DMS53 treated with DMSO at 0.1 percent for 48 hours (cell line): ENCODE measurements around the gene ATL2.
"Not testable (repeated sequence)": the region's sequence is repeated elsewhere in the genome, so short reads cannot be mapped to it uniquely, and the experiment has no call there.

Source experiments
- DNase-seq: peaks from one replicate; lab custom pipeline; 2025; ENCODE audit not compliant: unreplicated experiment; lab: John Stamatoyannopoulos, UW

Gene ATL2

DNA sequence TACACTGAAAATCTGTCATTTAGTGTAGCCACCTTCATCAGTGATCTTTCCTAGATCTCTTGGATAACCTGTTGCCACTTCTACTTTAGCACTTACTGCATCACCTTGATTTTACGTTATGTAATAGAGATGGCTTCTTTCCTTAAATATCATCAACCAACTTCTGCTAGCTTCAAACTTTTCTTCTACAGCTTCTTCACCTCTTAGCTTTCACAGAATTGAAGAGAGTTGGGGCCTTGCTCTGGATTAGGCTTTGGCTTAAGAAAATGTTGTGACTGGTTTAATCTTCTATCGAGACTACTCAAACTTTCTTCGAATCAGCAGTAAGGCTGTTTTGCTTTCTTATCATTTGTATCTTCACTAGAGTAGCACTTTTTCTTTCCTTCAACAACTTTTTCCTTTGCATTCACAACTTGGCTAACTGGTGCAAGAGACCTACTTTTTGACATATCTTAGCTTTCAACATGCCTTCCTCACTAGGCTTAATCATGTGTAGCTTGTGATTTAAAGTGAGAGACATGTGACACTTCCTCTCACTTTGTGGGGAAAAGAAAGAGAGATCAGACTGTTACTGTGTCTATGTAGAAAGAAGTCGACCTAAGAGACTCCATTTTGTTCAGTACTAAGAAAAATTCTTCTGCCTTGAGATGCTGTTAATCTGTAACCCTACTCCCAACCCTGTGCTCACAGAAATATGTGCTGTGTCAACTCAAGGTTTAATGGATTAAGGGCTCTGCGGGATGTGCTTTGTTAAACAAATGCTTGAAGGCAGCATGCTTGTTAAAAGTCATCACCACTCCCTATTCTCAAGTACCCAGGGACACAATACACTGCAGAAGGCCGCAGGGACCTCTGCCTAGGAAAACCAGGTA lies 99.6 kb downstream of the ATL2 start:
- DNase-seq, result peak; percentile 2

DNA sequence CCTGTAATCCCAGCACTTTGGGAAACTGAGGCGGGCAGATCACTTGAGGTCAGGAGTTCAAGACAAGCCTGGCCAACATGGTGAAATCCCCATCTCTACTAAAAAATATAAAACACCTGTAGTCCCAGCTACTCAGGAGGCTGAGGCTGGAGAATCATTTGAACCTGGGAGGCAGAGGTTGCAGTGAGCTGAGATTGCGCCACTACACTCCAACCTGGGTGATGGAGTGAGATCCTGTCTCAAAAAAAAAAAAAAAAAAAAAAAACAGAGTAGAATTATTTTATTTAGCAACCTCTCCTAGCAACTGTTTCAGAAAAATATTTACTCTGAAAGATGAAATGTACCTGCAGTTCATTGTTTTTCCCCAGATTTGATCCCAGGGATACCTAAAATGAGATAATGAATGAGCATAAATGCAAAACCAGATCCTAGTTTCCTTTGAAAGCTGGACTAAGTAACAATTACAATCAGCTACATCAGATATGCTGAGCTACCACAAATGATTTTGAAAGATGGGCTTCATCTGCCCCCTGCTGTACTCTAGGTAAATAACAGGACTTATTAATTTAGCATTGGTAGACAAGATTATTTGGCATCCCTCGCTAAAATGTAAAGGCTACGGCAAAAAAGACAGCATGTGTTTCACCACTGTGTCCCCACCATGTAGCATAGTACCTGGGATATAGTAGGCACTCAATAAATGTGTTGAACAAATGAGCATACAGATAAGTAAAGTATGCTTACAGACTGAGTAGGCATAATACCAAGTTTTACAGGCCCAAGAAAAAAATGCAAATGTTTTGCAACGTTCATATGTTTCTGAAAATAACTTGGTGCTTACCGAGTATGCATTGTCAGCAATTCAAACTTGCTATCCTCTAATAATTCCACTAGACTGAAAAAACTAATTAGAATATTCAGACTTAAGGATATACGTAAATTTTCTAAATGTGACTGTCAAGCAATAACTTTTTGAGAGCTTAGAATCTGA lies 102.5 kb downstream of the ATL2 start:
- DNase-seq, result peak; percentile 61

DNA sequence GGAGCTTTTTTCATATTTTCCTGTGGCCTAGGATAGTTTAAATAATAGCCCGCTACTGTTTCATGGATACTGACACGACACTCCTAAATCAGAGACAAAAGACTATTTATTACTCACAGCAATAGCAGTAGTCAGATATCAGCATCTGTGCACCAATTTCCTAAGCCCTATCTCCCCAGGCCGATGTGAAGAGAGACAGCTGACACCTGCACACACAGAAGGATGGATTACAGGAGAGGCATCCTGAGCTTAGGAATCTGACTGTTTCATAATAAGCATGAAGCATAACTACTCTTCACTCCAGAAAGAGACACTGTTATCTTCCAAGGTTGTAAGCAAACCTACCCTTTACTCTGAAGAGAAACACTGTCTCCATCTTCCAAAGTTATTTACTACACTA lies 105.4 kb downstream of the ATL2 start:
- no peak for DNase-seq

DNA sequence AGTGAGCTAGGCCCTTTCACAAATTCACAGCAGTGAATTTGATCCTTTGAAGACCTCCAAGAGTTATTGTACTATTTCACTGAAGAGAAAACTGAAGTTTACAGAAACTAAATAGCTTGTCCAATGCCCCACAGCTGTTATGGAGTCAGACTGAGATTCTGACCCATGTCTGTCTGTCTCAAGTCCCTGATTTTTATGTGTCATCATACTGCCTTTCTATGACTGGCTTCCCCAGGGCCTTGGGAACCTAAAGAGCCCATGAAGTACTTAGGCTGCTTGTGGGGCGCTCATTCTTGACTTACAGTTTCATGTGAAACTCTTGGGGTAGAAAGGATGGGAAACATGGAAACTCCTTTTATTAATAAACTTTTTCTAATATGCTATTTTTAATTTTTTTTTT lies 107.7 kb downstream of the ATL2 start:
- DNase-seq, result no peak

DNA sequence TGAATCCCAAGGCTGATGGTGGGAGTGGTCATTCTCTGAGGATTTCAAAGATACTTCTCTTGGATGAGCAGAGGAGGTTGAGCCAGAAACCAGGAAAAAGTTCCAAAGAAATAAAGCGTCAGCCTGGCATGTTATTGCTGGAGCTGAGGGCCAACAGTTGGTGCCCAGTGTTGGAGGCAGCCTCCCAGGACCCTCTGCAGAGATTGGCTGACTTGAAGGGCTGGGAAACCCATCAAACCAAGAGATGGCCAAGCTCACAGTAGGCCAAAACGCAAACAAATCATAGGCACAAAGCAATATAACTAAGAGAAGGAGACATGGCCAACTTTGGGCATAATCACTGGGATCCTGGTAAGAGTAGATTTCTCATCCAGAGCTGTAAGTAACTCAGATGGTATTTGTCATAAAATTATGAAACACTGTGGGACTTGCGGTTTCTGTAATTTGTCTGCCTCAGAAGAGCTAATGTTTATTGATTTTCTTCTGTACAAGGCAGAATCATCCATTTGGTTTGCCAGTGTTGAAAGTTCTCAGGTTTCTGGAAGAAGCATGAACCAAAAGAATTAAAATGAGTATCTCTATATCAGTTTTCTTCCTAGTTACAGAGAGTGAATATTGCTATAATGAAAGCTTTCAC lies 108.3 kb downstream of the ATL2 start:
- no peak for DNase-seq

DNA sequence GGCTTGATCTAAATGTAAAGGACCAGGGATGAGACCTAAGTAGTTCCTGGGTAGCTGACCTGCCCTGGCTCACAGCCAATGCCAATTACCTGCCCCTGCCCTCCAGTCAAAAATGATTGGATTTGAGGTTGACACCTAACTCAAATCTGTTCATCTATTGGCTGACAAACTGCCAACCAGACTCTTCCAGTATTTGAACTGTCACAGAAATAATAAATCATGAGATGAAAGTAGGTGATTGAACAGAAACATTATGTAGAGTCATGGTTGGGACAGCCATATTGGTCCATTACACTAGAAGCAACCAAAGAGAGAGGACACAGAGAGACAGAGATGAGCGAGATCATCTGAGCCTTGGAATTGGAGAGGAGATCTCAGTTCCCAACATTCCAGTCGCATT lies 109.1 kb downstream of the ATL2 start:
- DNase-seq, result no peak

DNA sequence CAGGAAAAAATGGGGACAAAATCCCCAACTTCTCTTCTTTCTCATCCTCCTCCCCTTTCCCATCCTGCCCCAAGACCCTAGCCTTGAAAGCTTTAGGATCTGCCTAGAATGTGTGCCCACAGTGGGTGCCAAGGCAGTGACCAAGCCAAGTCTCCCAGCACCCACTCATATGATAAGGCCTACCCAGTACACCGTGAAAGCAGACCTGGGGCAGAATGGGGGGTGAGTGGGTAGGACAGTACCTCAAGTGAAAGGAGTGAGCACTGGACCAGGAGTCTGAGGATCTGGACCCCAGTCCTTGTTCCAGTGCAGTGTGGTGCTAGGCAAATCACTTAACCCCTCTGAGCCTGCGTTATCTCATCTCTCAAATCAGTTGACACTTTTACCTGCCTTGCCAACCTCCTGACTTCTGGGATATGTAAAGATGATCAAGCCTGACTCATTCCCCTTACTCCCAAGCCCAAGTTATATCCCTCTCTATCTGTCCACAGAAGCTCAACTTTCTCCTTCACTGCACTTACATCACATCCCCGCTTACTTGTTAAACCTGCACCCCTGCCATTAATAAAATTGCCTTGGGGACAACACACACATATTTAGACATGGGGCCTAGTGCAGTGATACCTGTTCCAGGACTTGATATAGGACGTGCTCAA lies 109.7 kb downstream of the ATL2 start:
- no peak for DNase-seq

DNA sequence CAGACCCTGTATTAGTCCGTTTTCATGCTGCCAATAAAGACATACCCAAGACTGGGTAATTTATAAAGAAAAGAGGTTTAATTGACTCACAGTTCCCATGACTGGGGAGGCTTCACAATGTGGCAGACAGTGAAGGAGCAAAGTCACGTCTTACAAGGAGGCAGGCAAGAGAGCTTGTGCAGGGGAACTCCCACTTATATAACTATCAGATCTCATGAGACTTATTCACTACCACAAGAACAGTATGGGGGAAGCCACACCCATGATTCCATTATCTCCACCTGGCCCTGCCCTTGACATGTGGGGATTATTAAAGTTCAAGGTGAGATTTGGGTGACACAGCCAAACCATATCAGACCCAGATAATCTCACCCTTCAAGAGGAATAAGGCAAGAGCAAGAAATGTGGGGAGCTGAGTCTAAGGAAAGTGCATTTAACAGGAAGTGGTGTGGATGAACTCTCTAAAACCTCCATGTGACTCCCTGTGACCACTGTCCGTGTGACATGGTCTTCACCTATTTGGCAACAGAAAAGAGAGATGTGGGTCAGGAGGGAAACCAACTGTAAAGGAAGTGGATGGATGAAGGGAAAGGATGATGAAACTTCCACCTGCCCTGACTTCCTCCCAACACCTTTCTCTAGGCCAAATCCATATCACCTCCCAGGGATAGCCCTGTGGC lies 110.6 kb downstream of the ATL2 start:
- DNase-seq, result no peak

DNA sequence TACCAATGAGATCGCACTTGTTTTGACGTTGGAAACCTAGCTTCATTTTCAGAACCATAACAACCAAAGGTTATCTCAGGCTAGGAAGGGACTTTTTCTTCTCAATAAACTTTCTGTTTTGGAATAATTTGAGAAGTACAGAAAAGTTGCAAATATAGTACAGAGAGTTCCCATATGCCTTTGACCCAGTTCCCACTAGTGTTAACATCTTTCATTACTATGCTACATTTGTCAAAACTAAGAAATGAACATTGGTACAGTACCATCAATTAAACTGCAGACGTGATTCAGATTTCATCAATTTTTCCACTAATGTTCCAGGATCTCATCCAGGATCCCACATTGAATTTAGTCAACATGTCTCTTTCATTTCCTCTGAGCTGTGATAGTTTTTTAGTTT lies 111.6 kb downstream of the ATL2 start:
- no peak for DNase-seq

DNA sequence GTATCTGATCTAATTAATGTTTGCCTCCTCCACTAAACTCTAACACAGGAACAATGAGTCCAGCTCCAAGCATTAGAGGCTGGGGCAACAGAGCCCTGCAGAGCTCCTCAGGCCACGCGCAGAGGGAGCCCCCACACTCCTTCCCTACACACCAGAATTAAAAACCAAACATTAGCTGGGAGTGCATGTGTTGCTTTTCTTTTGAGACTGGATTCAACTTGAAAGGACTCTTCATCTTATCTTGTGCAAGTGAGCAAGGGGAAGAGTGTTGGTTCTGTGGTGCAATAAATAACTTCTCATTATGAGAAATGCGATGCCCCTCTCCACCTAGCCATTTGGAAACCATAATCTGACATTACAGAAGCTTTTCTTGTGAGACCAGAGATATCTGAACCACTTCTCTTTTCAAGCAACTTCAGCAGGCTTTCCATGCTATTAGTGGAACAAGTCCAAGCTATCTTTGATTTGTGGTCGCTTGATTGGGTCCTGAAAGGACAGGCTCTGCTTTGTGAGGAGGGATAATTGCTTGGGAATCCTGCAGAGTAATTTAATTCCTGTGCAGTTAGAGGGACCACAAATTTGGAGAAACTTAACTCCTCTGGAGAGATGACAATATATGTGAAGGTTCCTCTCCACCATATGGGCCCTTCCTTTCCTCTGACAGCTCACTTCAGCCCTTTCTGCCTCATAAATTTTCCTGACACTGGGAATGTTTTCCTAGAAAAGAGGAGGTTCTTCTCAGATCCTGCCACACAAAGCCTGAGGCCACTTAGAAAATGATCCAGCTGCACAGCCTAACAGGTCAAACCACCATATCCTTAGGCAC lies 112.5 kb downstream of the ATL2 start:
- DNase-seq, result no peak

DNA sequence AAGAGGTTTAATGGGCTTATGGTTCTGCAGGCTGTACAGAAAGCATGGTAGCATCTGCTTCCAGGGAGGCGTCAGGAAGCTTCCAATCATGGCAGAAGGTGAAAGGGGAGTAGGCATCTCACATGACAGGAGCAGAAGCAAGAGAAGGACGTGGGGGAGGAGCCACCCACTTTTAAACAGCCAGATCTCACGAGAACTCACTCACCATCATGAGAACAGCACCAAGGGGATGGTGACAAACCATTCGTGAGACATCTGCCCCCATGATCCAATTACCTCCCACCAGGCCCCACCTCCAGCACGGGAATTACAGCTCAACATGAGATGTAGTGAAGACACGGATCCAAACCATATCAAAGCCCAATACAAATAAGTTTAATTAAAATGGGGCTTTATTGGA lies 113.8 kb downstream of the ATL2 start:
- no peak for DNase-seq

DNA sequence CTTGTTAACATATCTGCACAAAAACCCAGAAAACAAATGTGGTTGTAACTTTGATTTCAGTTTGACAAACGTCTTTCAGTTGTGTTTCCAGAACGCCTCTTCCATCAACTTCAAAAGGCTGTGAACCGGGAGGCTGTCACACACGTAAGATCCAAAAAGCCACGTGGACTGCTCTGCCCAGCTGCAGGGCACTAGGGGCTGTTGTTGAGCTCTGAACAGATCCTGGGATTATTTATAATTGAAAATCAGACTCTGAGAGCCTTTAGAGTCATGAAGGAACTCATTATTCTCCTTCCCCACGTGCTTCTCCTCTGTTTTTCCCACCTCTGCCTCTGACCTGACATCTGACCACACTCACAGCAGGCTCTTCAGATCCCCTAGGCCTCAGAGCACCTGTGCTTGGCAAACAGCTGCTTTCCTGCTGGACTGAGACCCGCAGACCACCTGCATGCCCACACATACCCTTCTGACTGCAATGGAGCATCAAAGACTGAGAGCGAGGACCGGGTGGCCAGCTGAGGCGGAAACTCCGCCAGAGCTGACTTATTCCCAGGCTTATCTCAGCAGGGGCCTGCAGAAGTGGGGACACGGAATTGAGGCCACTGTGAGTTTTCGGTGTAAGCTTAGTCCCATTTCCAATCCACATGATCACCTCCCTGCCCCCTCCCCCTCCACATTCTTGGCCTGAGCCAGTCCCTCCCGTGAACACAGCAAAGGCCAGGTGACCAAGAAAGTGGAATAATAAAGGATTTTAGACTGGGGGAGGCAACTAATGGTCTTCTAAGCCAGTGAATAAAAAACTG lies 114.8 kb downstream of the ATL2 start:
- DNase-seq, result no peak

DNA sequence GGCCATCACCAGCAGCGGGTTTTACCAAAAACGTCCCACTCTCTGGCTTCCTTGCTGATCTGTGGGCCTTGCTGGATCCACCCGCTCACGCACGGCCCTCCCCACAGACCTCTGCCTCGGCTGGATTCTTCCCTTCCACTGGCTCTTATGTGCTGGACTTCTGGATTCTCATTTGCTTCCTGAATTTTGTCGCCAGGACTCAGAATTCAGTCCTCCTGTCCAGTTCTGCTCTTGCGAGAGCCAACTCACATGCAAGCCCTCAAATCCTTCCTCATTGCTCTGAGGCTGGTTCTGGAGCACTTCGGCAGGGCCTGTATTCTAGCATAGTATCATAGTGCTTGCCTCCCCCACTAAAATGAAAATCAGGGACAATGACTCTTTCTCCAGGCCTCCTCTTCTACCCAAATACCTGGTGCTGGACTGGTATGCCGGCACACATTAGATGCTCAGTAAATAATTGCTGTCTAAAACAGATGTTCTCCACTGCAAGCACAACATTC lies 115.5 kb downstream of the ATL2 start:
- DNase-seq, result no peak

DNA sequence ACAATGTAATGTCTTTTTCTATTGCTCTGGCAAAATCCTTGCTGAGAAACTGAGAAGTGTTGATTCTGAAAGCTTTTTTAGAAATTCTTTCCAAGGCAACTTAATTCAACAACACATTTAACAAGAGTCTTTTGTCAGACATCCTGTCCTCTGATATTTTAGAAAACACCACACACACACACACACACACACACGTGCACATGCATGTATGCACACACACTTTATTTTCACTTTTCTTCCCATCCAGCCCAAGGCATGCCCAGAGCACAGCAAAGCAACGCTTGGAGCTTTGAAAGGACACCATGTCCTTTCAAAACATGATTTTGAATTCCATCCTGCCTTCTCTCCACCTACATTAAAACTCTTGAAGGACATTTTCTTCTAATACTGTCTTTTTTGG lies 116.1 kb downstream of the ATL2 start:
- no peak for DNase-seq

DNA sequence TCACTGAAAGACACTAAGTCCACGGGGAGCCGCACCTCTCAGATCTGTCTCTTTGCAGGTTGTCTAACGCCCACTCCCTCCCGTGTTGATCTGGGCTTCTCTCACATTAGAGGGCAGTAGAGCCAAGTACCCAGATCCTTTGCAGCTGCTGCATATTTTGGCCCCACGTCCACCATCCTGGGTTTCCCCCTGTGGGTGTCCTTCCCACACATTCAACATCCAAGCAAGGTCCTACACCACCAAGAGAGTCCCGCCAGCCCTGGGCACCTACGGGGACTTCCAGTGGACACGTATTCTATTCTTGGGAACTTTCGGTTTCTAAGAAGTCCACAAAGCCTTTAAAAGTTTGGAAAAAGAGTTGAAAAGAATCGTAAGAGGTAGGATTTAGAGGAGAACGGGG lies 116.6 kb downstream of the ATL2 start:
- DNase-seq, result no peak

DNA sequence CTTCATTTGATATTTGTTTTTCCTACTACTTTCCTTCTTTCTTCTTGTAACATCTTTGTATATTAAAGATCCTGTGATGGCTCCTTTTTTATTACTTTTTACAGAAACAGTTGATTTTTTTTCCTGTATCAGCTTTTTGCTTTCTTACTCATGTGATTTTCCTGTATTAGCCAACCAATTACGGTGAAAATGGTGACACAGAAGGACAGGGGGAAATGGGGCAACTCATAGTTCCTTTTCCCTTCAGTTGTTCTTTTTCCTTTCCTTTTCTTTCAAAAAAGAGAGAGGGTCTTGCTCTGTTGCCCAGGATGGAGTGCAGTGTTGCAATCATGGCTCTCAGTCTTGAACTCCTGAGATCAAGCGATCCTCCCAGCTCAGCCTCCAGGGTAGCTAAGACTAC lies 117.8 kb downstream of the ATL2 start:
- no peak for DNase-seq

DNA sequence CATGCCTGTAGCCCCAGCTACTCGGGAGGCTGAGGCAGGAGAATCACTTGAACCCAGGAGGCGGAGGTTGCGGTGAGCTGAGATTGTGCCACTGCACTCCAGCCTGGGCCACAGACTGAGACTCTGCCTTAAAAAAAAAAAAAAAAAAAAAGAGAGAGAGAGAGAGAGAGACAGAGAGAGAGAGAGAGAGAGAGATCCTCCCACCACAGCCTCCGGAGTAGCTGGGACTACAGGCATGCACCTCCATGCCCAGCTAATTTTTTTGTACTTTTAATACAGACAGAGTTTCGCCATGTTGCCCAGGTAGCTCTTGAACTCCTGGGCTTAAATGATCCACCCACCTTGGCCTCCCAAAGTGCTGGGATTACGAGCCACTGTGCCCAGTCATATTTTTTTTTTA lies 119.4 kb downstream of the ATL2 start:
- DNase-seq, result not testable (repeated sequence)

DNA sequence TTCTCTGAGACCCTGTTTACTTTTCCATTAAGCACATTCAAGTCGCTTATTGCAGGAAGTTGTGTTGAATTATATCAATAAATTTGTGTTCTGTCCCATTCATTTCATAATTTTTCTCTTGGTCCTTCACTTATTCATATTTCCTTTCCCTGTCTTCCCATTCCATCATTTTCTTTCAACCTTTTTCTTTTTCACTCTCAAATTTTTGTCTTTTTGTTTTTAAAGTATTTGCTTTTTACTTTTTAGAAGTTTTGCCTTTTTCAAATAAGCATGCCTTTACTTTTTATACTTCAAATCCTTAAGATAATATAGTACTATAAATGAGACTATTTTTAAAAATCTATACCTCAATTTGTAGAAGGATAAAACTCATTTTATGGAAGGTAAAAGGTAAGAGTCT lies 120.5 kb downstream of the ATL2 start:
- no peak for DNase-seq

DNA sequence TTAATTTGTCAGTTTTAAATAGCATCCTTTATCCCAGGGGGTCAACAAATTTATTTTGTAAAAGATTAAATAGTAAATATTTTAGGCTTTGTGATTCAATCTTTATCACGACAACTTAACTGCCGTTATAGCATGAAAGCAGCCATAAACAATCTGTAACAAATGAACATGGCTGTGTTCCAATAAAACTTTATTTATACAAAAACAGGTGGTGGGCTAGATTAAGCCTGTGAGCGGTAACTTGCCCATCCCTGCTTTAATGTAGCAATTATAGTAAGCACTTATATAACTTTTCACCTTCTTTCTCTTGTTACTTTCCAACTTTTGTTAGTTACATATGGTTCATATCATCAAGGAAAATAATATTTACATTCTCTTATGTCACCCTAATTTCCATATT lies 121.9 kb downstream of the ATL2 start:
- DNase-seq, result no peak
